Endothelial cell of umbilical vein (primary cell): ENCODE measurements around the gene SEMG1. TPM values are rescaled to one million over a fixed set of nuclear protein-coding genes. Genes with fewer than 3 reads are reported as not detected.

ENCODE experiments used
- BruUV-seq: library from RNA; stranded (reverse); fragments of 400-500 nt; replicated peaks from 2 replicates; lab custom pipeline; 2021; lab: Mats Ljungman, UMichigan
- CTCF ChIA-PET: fragments of 300-600, 350-600 bp; sonication (Branson Sonifier 250); formaldehyde crosslinking; loops from one replicate; lab custom pipeline; 2021; ENCODE audit warnings: antibody characterized with exemption, inconsistent platforms; lab: Charles Lee
- POLR2A ChIA-PET: fragments of 300-600, 350-600 bp; sonication (Branson Sonifier 250); formaldehyde crosslinking; loops from one replicate; lab custom pipeline; 2021; ENCODE audit warnings: antibody characterized with exemption, inconsistent platforms; lab: Charles Lee
- DNase-seq: peaks from one replicate; pipeline ENCODE4 v3.0.0-alpha.2; 2011; ENCODE audit warnings: low read depth, low spot score
- FAIRE-seq: peaks from 2 replicates; lab custom pipeline; 2011; peaks lifted over from hg19 to GRCh38; lab: Jason Lieb, UNC
- H2AFZ ChIP-seq: 2 replicates; pipeline ENCODE4 v1.6.0; 2012; ENCODE audit warnings: low read depth, low read length, control low read depth, inconsistent platforms
- H3K27ac ChIP-seq: 2 replicates; pipeline ENCODE4 v1.5.1; 2011; ENCODE audit warnings: low read depth, mild to moderate bottlenecking, control low read depth, low read length, moderate library complexity; ENCODE audit not compliant: insufficient read depth
- H3K27me3 ChIP-seq, 2 experiments: 2 replicates each; pipeline versions ENCODE4 v1.6.0 to v1.6.1; 2011; ENCODE audit warnings: low read length in 2 of 2, mixed read lengths in 1 of 2; ENCODE audit not compliant: control insufficient read depth in 2 of 2, insufficient read depth in 2 of 2
- H3K36me3 ChIP-seq, 2 experiments: 2 replicates in 1 of 2; 3 replicates in 1 of 2; pipeline ENCODE4 v1.5.1; 2011; ENCODE audit warnings: low read length in 2 of 2, mild to moderate bottlenecking in 1 of 2, moderate library complexity in 1 of 2; ENCODE audit not compliant: control insufficient read depth in 2 of 2, insufficient read depth in 2 of 2; ENCODE audit errors: extremely low read depth in 1 of 2
- H3K4me1 ChIP-seq: 3 replicates; pipeline ENCODE4 v1.5.1; 2011; ENCODE audit warnings: mild to moderate bottlenecking, low read length; ENCODE audit not compliant: control insufficient read depth, insufficient read depth; ENCODE audit errors: extremely low read depth
- H3K4me2 ChIP-seq: 2 replicates; pipeline ENCODE4 v1.6.1; 2011; ENCODE audit warnings: low read length, control low read depth, mixed read lengths; ENCODE audit not compliant: insufficient read depth
- H3K4me3 ChIP-seq, 3 experiments: fragments of 200-600 bp in 1 of 3; sonication (generic), shearing (Covaris generic) in 1 of 3; replicated peaks in 1 of 3; 2 replicates each; pipeline ENCODE4 v1.5.1; 2011 to 2016; ENCODE audit warnings: control low read depth in 3 of 3, low read length in 3 of 3, mild to moderate bottlenecking in 2 of 3, inconsistent platforms in 1 of 3, low read depth in 1 of 3, moderate library complexity in 1 of 3; ENCODE audit not compliant: insufficient read depth in 1 of 3
- H3K79me2 ChIP-seq: 2 replicates; pipeline ENCODE4 v1.6.0; 2012; ENCODE audit warnings: low read length, inconsistent platforms; ENCODE audit not compliant: control insufficient read depth, insufficient read depth
- H3K9ac ChIP-seq: replicated peaks from 2 replicates; pipeline ENCODE3; 2011; ENCODE audit warnings: low read length, control low read depth; ENCODE audit not compliant: insufficient read depth; ENCODE audit errors: extremely low read depth
- H3K9me1 ChIP-seq: replicated peaks from 3 replicates; pipeline ENCODE4 v1.6.0; 2011; ENCODE audit warnings: mild to moderate bottlenecking, low read length; ENCODE audit not compliant: control insufficient read depth, insufficient read depth; ENCODE audit errors: extremely low read depth
- H3K9me3 ChIP-seq: replicated peaks from 2 replicates; pipeline ENCODE4 v1.5.1; 2012; ENCODE audit warnings: low read length, inconsistent platforms; ENCODE audit not compliant: control insufficient read depth, insufficient read depth
- H4K20me1 ChIP-seq: replicated peaks from 2 replicates; pipeline ENCODE3; 2011; ENCODE audit warnings: mild to moderate bottlenecking, low read length; ENCODE audit not compliant: control insufficient read depth, insufficient read depth; ENCODE audit errors: extremely low read depth
- EZH2 ChIP-seq: IDR thresholded peaks from 2 replicates; pipeline ENCODE4 v1.6.1; 2012; ENCODE audit warnings: borderline replicate concordance, low read depth, mild to moderate bottlenecking, moderate library complexity, low read length, inconsistent platforms; ENCODE audit not compliant: severe bottlenecking
- FOS ChIP-seq: IDR thresholded peaks from 2 replicates; pipeline ENCODE4 v1.6.1; 2011; ENCODE audit warnings: mild to moderate bottlenecking, low read length, moderate library complexity, borderline replicate concordance; ENCODE audit not compliant: insufficient read depth
- GATA2 ChIP-seq: IDR thresholded peaks from 2 replicates; pipeline ENCODE4 v1.7.0; 2011; ENCODE audit warnings: low read depth, mild to moderate bottlenecking, moderate library complexity, mixed read lengths, low read length; ENCODE audit not compliant: insufficient read length, insufficient read depth
- JUN ChIP-seq: IDR thresholded peaks from 2 replicates; pipeline ENCODE4 v1.6.1; 2011; ENCODE audit warnings: borderline replicate concordance, low read depth; ENCODE audit not compliant: insufficient read length, insufficient read depth
- MYC ChIP-seq: IDR thresholded peaks from one replicate; pipeline ENCODE4 v1.6.1; 2011; ENCODE audit warnings: mild to moderate bottlenecking, low read depth, low read length
- POLR2A ChIP-seq: IDR thresholded peaks from 2 replicates; pipeline ENCODE4 v1.6.1; 2012; ENCODE audit warnings: low read depth, mild to moderate bottlenecking, control low read depth, low read length
- POLR2AphosphoS5 ChIP-seq: IDR thresholded peaks from 2 replicates; pipeline ENCODE4 v1.6.1; 2012; ENCODE audit warnings: low read depth, mild to moderate bottlenecking, control low read depth, low read length, moderate library complexity; ENCODE audit not compliant: insufficient read depth
- dilution Hi-C: fragments of 300-500 bp; cut with MboI; formaldehyde crosslinking; loops from one replicate; pipeline ENCODE4 v1.15.0; 2019; ENCODE audit warnings: low sequenced_read_pairs; ENCODE audit not compliant: extremely low pct_ligation_motif_present
- intact Hi-C: fragments of 100-400 bp; cut with micrococcal nuclease; formaldehyde crosslinking; loops from one replicate; pipeline ENCODE4 v1.10.0; 2022
- polyA plus RNA-seq, 4 experiments: library from polyadenylated mRNA; depleted of rRNA in 3 of 4; stranded (reverse) in 3 of 4; unstranded in 1 of 4; fragments of >200 nt; gene quantifications; 2 replicates each; pipeline versions ENCODE4 v1.2.1 to v1.2.3, GENCODE V29; 2011 to 2012; ENCODE audit warnings: missing spikeins in 1 of 4
- total RNA-seq: library from RNA; stranded (reverse); gene quantifications from 2 replicates; pipeline ENCODE4 v1.2.3, GENCODE V29; 2021
- TF ChIP-seq, protein P1 (sequence below), 2 donors: IDR thresholded peaks; 1 replicate in 1 of 2; 2 replicates in 1 of 2; pipeline ENCODE4 v1.5.1; 2011; ENCODE audit warnings: low read length in 2 of 2, mild to moderate bottlenecking in 2 of 2, moderate library complexity in 2 of 2, control low read depth in 1 of 2, inconsistent platforms in 1 of 2, low read depth in 1 of 2; ENCODE audit not compliant: insufficient read depth in 1 of 2; ENCODE audit errors: extremely low read depth in 1 of 2
- TF ChIP-seq, protein P2 (sequence below): IDR thresholded peaks from 2 replicates; pipeline ENCODE4 v1.6.1; 2011; ENCODE audit not compliant: insufficient read depth, insufficient read length

SEMG1 gene
- total and polyA plus RNA-seq, 2 donors (not counting 3 experiments of a cell fraction or from before 2014, with no cell fraction given) = not detected

DNA sequence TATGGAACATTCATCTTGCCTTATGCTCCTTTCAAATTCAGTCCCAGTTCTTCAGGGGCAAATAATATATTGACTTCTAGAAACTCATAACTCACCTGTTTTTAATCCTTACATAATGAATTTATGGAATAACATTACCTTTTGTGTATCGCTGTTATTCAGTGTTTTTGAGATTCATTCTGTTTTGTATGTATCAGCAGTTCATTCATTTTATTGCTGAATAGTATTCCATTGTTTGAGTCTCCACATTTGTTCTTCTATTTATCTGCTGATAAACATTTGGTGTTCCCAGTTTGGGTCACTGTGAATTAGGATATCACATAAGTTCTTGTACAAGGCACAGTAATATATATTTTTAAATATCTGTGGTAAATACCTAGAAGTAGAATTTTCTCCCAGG is 19.5 kb downstream of the SEMG1 start:
- ChIA-PET CTCF (no interaction called here), POLR2A (no interaction called here)
- DNase-seq (no peak), FAIRE-seq (no peak)
- Histone ChIP-seq H3K4me3 (no peak overlapping the region), H3K36me3 (no peaks in the 10 kb centered on the region), H3K9me1 (no peaks in the 10 kb centered on the region), H3K79me2 (no peaks in the 10 kb centered on the region), H3K4me1 (no peaks in the 10 kb centered on the region), H3K27ac (no peak overlapping the region), H3K4me2 (no peak overlapping the region), H3K27me3 (peaks cover 0 to 3% of the 10 kb centered on the region in 2 experiments), H3K9ac (no peak overlapping the region), H2AFZ (no peak overlapping the region), H4K20me1 (no peaks in the 10 kb centered on the region), H3K9me3 (no peaks in the 10 kb centered on the region)
- intact Hi-C loops (no loop called here), dilution Hi-C loops (no loop called here)
- TF ChIP-seq JUN (no peak), FOS (no peak), POLR2AphosphoS5 (no peak), POLR2A (no peak), GATA2 (no peak), MYC (no peak), EZH2 (no peak)
- TF ChIP-seq, protein P1, sequence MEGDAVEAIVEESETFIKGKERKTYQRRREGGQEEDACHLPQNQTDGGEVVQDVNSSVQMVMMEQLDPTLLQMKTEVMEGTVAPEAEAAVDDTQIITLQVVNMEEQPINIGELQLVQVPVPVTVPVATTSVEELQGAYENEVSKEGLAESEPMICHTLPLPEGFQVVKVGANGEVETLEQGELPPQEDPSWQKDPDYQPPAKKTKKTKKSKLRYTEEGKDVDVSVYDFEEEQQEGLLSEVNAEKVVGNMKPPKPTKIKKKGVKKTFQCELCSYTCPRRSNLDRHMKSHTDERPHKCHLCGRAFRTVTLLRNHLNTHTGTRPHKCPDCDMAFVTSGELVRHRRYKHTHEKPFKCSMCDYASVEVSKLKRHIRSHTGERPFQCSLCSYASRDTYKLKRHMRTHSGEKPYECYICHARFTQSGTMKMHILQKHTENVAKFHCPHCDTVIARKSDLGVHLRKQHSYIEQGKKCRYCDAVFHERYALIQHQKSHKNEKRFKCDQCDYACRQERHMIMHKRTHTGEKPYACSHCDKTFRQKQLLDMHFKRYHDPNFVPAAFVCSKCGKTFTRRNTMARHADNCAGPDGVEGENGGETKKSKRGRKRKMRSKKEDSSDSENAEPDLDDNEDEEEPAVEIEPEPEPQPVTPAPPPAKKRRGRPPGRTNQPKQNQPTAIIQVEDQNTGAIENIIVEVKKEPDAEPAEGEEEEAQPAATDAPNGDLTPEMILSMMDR (IDR thresholded peaks at IDR 0.05; ENCODE audit: extremely low read depth in 1 of 2, insufficient read depth in 1 of 2, low read depth in 1 of 2, low read length in 2 of 2) = no peak
- TF ChIP-seq, protein P2, sequence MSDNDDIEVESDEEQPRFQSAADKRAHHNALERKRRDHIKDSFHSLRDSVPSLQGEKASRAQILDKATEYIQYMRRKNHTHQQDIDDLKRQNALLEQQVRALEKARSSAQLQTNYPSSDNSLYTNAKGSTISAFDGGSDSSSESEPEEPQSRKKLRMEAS = no peak
- no TSS peak for BruUV-seq
